Thyroid gland (tissue), 4 donors: Measurements from ENCODE around the gene APBA1.

Experiments
- POLR2A ChIP-seq, 2 donors: fragments of 450-650 bp; IDR thresholded peaks; one replicate each; pipeline ENCODE4 v1.6.1; 2017; ENCODE audit warnings: antibody characterized with exemption in 2 of 2, mild to moderate bottlenecking in 2 of 2, moderate library complexity in 1 of 2
- TF ChIP-seq, protein P1 (sequence below), 6 experiments: fragments of 200-600 bp in 3 of 6; fragments of 450-650 bp in 3 of 6; sonication (generic) in 3 of 6; IDR thresholded peaks; one replicate each; pipeline ENCODE4 v1.5.1; 2016 to 2019; ENCODE audit warnings: antibody characterized with exemption in 6 of 6, mild to moderate bottlenecking in 2 of 6, inconsistent platforms in 1 of 6, moderate library complexity in 1 of 6

DNA sequence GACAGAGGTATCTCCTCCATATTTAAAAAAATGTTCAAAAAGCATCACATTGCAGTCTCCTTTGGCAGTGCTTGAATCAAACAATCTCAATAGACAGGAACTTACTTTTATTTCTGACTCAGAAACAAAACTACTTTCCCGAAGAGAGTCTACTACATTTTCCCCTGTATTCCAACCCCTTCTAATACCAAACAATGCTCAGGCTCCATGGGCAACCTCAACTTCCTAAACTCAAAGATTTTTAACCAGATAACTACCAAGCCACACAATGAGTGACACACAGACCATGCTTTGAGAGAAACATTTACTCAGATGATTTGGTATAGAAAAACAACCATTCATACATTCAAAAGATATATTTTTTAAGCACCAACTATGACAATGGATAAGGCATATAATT, 70.5 kb downstream of the APBA1 start:
- TF ChIP-seq, protein P1, sequence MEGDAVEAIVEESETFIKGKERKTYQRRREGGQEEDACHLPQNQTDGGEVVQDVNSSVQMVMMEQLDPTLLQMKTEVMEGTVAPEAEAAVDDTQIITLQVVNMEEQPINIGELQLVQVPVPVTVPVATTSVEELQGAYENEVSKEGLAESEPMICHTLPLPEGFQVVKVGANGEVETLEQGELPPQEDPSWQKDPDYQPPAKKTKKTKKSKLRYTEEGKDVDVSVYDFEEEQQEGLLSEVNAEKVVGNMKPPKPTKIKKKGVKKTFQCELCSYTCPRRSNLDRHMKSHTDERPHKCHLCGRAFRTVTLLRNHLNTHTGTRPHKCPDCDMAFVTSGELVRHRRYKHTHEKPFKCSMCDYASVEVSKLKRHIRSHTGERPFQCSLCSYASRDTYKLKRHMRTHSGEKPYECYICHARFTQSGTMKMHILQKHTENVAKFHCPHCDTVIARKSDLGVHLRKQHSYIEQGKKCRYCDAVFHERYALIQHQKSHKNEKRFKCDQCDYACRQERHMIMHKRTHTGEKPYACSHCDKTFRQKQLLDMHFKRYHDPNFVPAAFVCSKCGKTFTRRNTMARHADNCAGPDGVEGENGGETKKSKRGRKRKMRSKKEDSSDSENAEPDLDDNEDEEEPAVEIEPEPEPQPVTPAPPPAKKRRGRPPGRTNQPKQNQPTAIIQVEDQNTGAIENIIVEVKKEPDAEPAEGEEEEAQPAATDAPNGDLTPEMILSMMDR (IDR thresholded peaks at IDR 0.05), result no peak
- TF ChIP-seq POLR2A (IDR thresholded peaks at IDR 0.05), result no peak
